Astrocyte (in vitro differentiated cells and primary cell): ENCODE data around the gene RGS2. TPM values are rescaled to one million over a fixed set of nuclear protein-coding genes. Genes with fewer than 3 reads are reported as not detected.

Experiments used
- DNase-seq: peaks from one replicate; pipeline ENCODE4 v3.0.0-alpha.2; 2010; ENCODE audit warnings: low read depth
- FAIRE-seq: peaks from 2 replicates; lab custom pipeline; 2011; peaks lifted over from hg19 to GRCh38; lab: Jason Lieb, UNC
- H2AFZ ChIP-seq: 2 replicates; pipeline ENCODE4 v1.6.0; 2012; ENCODE audit warnings: low read depth, low read length, inconsistent platforms
- H3K27ac ChIP-seq: 2 replicates; pipeline ENCODE4 v1.5.1; 2011; ENCODE audit warnings: low read depth, low read length, inconsistent platforms
- H3K27me3 ChIP-seq: 2 replicates; pipeline ENCODE4 v1.6.0; 2011; ENCODE audit warnings: low read length, inconsistent platforms; ENCODE audit not compliant: insufficient read depth
- H3K36me3 ChIP-seq: 2 replicates; pipeline ENCODE4 v1.5.1; 2011; ENCODE audit warnings: low read length, inconsistent platforms; ENCODE audit not compliant: insufficient read depth
- H3K4me1 ChIP-seq: 2 replicates; pipeline ENCODE4 v1.5.1; 2011; ENCODE audit warnings: low read length, inconsistent platforms; ENCODE audit not compliant: insufficient read depth
- H3K4me2 ChIP-seq: 2 replicates; pipeline ENCODE4 v1.6.0; 2012; ENCODE audit warnings: low read length, inconsistent platforms
- H3K4me3 ChIP-seq: 2 replicates; pipeline ENCODE4 v1.5.1; 2011; ENCODE audit warnings: low read depth, mild to moderate bottlenecking, low read length, inconsistent platforms; ENCODE audit not compliant: insufficient read depth
- H3K79me2 ChIP-seq: 2 replicates; pipeline ENCODE4 v1.6.0; 2012; ENCODE audit warnings: mild to moderate bottlenecking, low read length, inconsistent platforms; ENCODE audit not compliant: insufficient read depth
- H3K9ac ChIP-seq: 2 replicates; pipeline ENCODE4 v1.6.0; 2012; ENCODE audit warnings: mild to moderate bottlenecking, low read length, inconsistent platforms
- H3K9me3 ChIP-seq: 2 replicates; pipeline ENCODE4 v1.5.1; 2012; ENCODE audit warnings: low read depth, mild to moderate bottlenecking, low read length, inconsistent platforms; ENCODE audit not compliant: insufficient read depth
- H4K20me1 ChIP-seq: 2 replicates; pipeline ENCODE4 v1.6.0; 2012; ENCODE audit warnings: low read length, inconsistent platforms; ENCODE audit not compliant: insufficient read depth
- H3K27ac Mint-ChIP-seq: one replicate; pipeline ENCODE4 v1.8.0; 2021; ENCODE audit warnings: mild to moderate bottlenecking, mixed read lengths; ENCODE audit not compliant: unreplicated experiment
- H3K27me3 Mint-ChIP-seq: one replicate; pipeline ENCODE4 v1.8.0; 2021; ENCODE audit warnings: low read depth, mixed read lengths; ENCODE audit not compliant: unreplicated experiment
- H3K36me3 Mint-ChIP-seq: one replicate; pipeline ENCODE4 v1.8.0; 2021; ENCODE audit warnings: low read depth, mixed read lengths; ENCODE audit not compliant: unreplicated experiment
- H3K4me1 Mint-ChIP-seq: one replicate; pipeline ENCODE4 v1.8.0; 2021; ENCODE audit warnings: low read depth, mixed read lengths; ENCODE audit not compliant: unreplicated experiment
- H3K4me3 Mint-ChIP-seq: one replicate; pipeline ENCODE4 v1.8.0; 2021; ENCODE audit warnings: mild to moderate bottlenecking, moderate library complexity, mixed read lengths; ENCODE audit not compliant: unreplicated experiment
- H3K9me3 Mint-ChIP-seq: one replicate; pipeline ENCODE4 v1.8.0; 2021; ENCODE audit warnings: mild to moderate bottlenecking, mixed read lengths; ENCODE audit not compliant: unreplicated experiment
- CTCF ChIP-seq: IDR thresholded peaks from 2 replicates; pipeline ENCODE4 v1.5.1; 2011; ENCODE audit warnings: low read depth, mild to moderate bottlenecking, inconsistent platforms, low read length, moderate library complexity; ENCODE audit not compliant: insufficient read depth
- EZH2 ChIP-seq: IDR thresholded peaks from 2 replicates; pipeline ENCODE4 v1.6.1; 2012; ENCODE audit warnings: mild to moderate bottlenecking, low read length, inconsistent platforms; ENCODE audit not compliant: insufficient read depth
- total RNA-seq: library from RNA; stranded (reverse); gene quantifications from 2 replicates; pipeline ENCODE4 v1.2.1, GENCODE V29; 2021

RGS2 gene
- total RNA-seq, 1 donor from 2014 or later: 10.5 TPM

GRCh38 chr1:192859808-192860207 lies 51.0 kb downstream of the RGS2 start:
- Histone ChIP-seq H3K4me1 (no peaks in the 10 kb centered on the region), H3K27ac (no peak overlapping the region), H3K79me2 (no peaks in the 10 kb centered on the region), H3K36me3 (no peaks in the 10 kb centered on the region), H4K20me1 (no peaks in the 10 kb centered on the region), H3K4me3 (no peak overlapping the region), H3K9ac (no peak overlapping the region), H3K27me3 (no peaks in the 10 kb centered on the region), H3K9me3 (no peaks in the 10 kb centered on the region), H3K4me2 (no peak overlapping the region), H2AFZ (no peak overlapping the region)
- Mint-ChIP-seq H3K27ac (no peak overlapping the region), H3K36me3 (no peaks in the 10 kb centered on the region), H3K4me3 (no peak overlapping the region), H3K4me1 (no peaks in the 10 kb centered on the region), H3K9me3 (no peaks in the 10 kb centered on the region), H3K27me3 (no peaks in the 10 kb centered on the region)
- DNase-seq (no peak), FAIRE-seq (no peak)
- no peak for TF ChIP-seq CTCF

- FAIRE-seq: no peak
- Mint-ChIP-seq H3K4me3 (no peak overlapping the region), H3K9me3 (no peaks in the 10 kb centered on the region), H3K36me3 (no peaks in the 10 kb centered on the region), H3K27ac (no peak overlapping the region), H3K4me1 (no peaks in the 10 kb centered on the region), H3K27me3 (no peaks in the 10 kb centered on the region)
- no peaks in the 10 kb centered on the region for H3K36me3 ChIP-seq
- no peak overlapping the region for H3K9ac ChIP-seq
- TF ChIP-seq CTCF (no peak), EZH2 (no peak)
- no peaks in the 10 kb centered on the region for H3K4me1 ChIP-seq
- H3K4me2 ChIP-seq: no peak overlapping the region
- H3K27me3 ChIP-seq: no peaks in the 10 kb centered on the region
- no peak overlapping the region for H3K4me3 ChIP-seq
- H2AFZ ChIP-seq: no peak overlapping the region
- no peak overlapping the region for H3K27ac ChIP-seq
- no peaks in the 10 kb centered on the region for H3K9me3 ChIP-seq
- H3K79me2 ChIP-seq: no peaks in the 10 kb centered on the region
- no peaks in the 10 kb centered on the region for H4K20me1 ChIP-seq
- DNase-seq: no peak
Observed at GRCh38 chr1:192860478-192861185, 51.8 kb downstream of the RGS2 start.

GRCh38 chr1:192861860-192862259 lies 53.0 kb downstream of the RGS2 start:
- FAIRE-seq: no peak
- H3K79me2 ChIP-seq: no peaks in the 10 kb centered on the region
- DNase-seq: no peak
- H3K4me3 ChIP-seq: no peak overlapping the region
- H3K9ac ChIP-seq: no peak overlapping the region
- no peak overlapping the region for H3K27ac Mint-ChIP-seq
- TF ChIP-seq CTCF (no peak), EZH2 (no peak)
- no peak overlapping the region for H3K4me3 Mint-ChIP-seq
- H3K36me3 Mint-ChIP-seq: no peaks in the 10 kb centered on the region
- H3K4me1 Mint-ChIP-seq: no peaks in the 10 kb centered on the region
- H3K27me3 Mint-ChIP-seq: no peaks in the 10 kb centered on the region
- no peaks in the 10 kb centered on the region for H3K9me3 Mint-ChIP-seq
- no peak overlapping the region for H3K4me2 ChIP-seq
- no peak overlapping the region for H2AFZ ChIP-seq
- no peaks in the 10 kb centered on the region for H4K20me1 ChIP-seq
- H3K4me1 ChIP-seq: no peaks in the 10 kb centered on the region
- no peaks in the 10 kb centered on the region for H3K9me3 ChIP-seq
- H3K36me3 ChIP-seq: no peaks in the 10 kb centered on the region
- no peaks in the 10 kb centered on the region for H3K27me3 ChIP-seq
- H3K27ac ChIP-seq: no peak overlapping the region
